ENCODE data around the gene DUOXA2. TPM values are rescaled to one million over a fixed set of nuclear protein-coding genes. Genes with fewer than 3 reads are reported as not detected.

DUOXA2 gene
- total RNA-seq, 1 experiment from 2014 or later, result not detected

DNA sequence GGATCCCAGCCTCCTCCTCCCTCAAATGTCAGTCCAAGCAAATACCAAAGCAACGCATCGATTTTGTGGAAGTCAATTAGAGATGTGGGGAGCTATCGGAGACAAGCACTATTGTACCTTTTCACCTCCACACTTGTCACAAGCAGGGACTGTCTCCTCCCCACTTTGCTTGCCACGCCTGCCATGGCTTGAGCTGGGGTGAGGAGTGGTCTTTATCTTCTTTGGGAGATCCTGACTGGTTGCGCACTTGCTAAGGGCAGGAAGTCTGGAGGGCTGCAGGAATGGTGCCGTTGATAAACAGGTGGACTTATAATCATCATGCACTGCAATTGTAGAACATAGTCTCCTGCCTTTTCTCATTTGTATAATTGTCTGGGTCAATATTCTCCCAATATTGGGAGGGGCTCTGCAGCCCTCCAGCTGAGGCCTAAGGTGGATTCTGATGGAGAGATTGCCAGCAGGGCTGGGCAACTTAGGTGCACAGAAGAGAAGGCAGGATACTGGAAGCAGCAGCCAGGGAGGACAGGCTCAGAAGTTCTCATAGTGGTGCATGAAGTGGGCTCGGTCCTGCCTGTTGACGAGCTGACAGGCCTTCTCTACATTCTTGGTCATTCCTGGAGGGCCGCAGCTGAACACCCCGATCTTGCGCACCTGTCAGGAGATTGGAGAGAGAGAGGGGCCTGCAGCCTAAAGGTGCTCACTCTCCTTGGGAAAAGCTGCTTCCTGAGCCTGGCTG lies 20.3 kb upstream of the DUOXA2 start:
- H4K20me1 ChIP-seq (ENCODE audit: low read length), result no peaks in the 10 kb centered on the region
- no peak overlapping the region for H3K4me3 ChIP-seq (ENCODE audit: low read length)
- 0 out of 2 replicates have a peak, but pooled peaks cover 22% of the 10 kb centered on the region for H3K27me3 ChIP-seq (ENCODE audit: low read length)
- H3K79me2 ChIP-seq (ENCODE audit: low read length), result no peaks in the 10 kb centered on the region
- H3K9me3 ChIP-seq (ENCODE audit: low read length), result no peaks in the 10 kb centered on the region
- TF ChIP-seq EZH2 (IDR thresholded peaks at IDR 0.05; ENCODE audit: low read length, unreplicated experiment), result no peak
- no peak overlapping the region for H2AFZ ChIP-seq (ENCODE audit: low read length)
- H3K36me3 ChIP-seq (ENCODE audit: low read depth, low read length), result no peaks in the 10 kb centered on the region
- H3K4me1 ChIP-seq (ENCODE audit: insufficient read depth, low read length), result no peaks in the 10 kb centered on the region
- no TSS peak for BruUV-seq (replicated peaks)
- intact Hi-C loops (cut with micrococcal nuclease), result no loop called here
- H3K27ac ChIP-seq (ENCODE audit: low read length), result no peak overlapping the region
- ATAC-seq (no peak), DNase-seq (no peak)
- no peak overlapping the region for H3K4me2 ChIP-seq (ENCODE audit: low read length)
- no peaks in the 10 kb centered on the region for H3F3A ChIP-seq (ENCODE audit: low read length, unreplicated experiment)
- CTCF ChIA-PET, result no interaction called here
- H3K9ac ChIP-seq (ENCODE audit: low read length), result no peak overlapping the region
- H3K9me2 ChIP-seq (replicated peaks; ENCODE audit: low read length), result no peaks in the 10 kb centered on the region
- POLR2A ChIA-PET (ENCODE audit: unreplicated experiment), result no interaction called here

- Histone ChIP-seq H3K9me2 (replicated peaks; ENCODE audit: low read length) (no peaks in the 10 kb centered on the region), H3K36me3 (ENCODE audit: low read depth, low read length) (no peaks in the 10 kb centered on the region), H4K20me1 (ENCODE audit: low read length) (no peaks in the 10 kb centered on the region), H3F3A (ENCODE audit: low read length, unreplicated experiment) (no peaks in the 10 kb centered on the region), H3K9ac (ENCODE audit: low read length) (no peak overlapping the region), H3K9me3 (ENCODE audit: low read length) (no peaks in the 10 kb centered on the region), H3K79me2 (ENCODE audit: low read length) (no peaks in the 10 kb centered on the region), H3K4me1 (ENCODE audit: insufficient read depth, low read length) (no peaks in the 10 kb centered on the region), H3K4me2 (ENCODE audit: low read length) (no peak overlapping the region), H3K27ac (ENCODE audit: low read length) (no peak overlapping the region), H2AFZ (ENCODE audit: low read length) (no peak overlapping the region), H3K4me3 (ENCODE audit: low read length) (no peak overlapping the region), H3K27me3 (ENCODE audit: low read length) (0 out of 2 replicates have a peak, but pooled peaks cover 21% of the 10 kb centered on the region)
- ChIA-PET CTCF (no interaction called here), POLR2A (ENCODE audit: unreplicated experiment) (no interaction called here)
- BruUV-seq (replicated peaks), result no TSS peak
- TF ChIP-seq EZH2 (IDR thresholded peaks at IDR 0.05; ENCODE audit: low read length, unreplicated experiment), result no peak
- no peak for TF ChIP-seq EZH2phosphoT487 (IDR thresholded peaks at IDR 0.05; ENCODE audit: borderline replicate concordance, low read length)
- no peak for TF ChIP-seq CTCF (conservative IDR thresholded peaks at IDR 0.05; ENCODE audit: low read depth, low read length)
- intact Hi-C loops (cut with micrococcal nuclease), result no loop called here
- ATAC-seq, result no peak
- DNase-seq, result no peak
These were observed 19.8 kb upstream of the DUOXA2 start for GRCh38 chr15:45094358-45094730.

DNA sequence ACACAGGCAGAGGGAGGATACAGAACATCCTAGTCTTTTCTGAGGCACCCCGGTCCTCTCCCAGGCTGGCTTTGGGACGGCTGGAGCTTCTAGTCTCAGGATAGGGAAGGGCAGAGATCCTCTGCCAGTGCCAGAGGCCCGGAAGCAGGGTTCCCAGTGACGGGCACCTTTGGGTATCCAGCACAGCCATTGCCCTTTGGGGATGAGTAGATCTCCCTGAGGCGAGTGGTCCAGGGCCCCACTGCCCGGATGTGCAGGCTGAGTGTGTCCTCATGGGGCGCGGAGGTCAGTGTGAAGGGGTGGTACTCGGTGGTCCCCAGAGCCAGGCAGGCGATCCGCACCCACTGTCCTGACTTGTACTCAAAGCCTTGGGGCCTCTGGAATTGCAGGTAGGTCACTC lies 18.5 kb upstream of the DUOXA2 start:
- DNase-seq (no peak), ATAC-seq (no peak)
- Histone ChIP-seq H3K4me3 (ENCODE audit: low read length) (no peak overlapping the region), H3K4me1 (ENCODE audit: insufficient read depth, low read length) (no peaks in the 10 kb centered on the region), H3K79me2 (ENCODE audit: low read length) (no peaks in the 10 kb centered on the region), H2AFZ (ENCODE audit: low read length) (no peak overlapping the region), H4K20me1 (ENCODE audit: low read length) (no peaks in the 10 kb centered on the region), H3K4me2 (ENCODE audit: low read length) (no peak overlapping the region), H3F3A (ENCODE audit: low read length, unreplicated experiment) (no peaks in the 10 kb centered on the region), H3K27ac (ENCODE audit: low read length) (no peak overlapping the region), H3K9me3 (ENCODE audit: low read length) (no peaks in the 10 kb centered on the region), H3K9ac (ENCODE audit: low read length) (no peak overlapping the region), H3K9me2 (replicated peaks; ENCODE audit: low read length) (no peaks in the 10 kb centered on the region), H3K27me3 (ENCODE audit: low read length) (0 out of 2 replicates have a peak, but pooled peaks cover 11% of the 10 kb centered on the region), H3K36me3 (ENCODE audit: low read depth, low read length) (no peaks in the 10 kb centered on the region)
- ChIA-PET POLR2A (ENCODE audit: unreplicated experiment) (no interaction called here), CTCF (no interaction called here)
- intact Hi-C loops (cut with micrococcal nuclease), result no loop called here
- TF ChIP-seq CTCF (conservative IDR thresholded peaks at IDR 0.05; ENCODE audit: low read depth, low read length), result no peak
- TF ChIP-seq EZH2 (IDR thresholded peaks at IDR 0.05; ENCODE audit: low read length, unreplicated experiment), result no peak
- TF ChIP-seq EZH2phosphoT487 (IDR thresholded peaks at IDR 0.05; ENCODE audit: borderline replicate concordance, low read length), result no peak
- BruUV-seq (replicated peaks), result no TSS peak

Data from PC-3 (cell line).